SK-N-SH (cell line): ENCODE data around the gene RPL12. TPM values are rescaled to one million over a fixed set of nuclear protein-coding genes. Genes with fewer than 3 reads are reported as not detected.

Experiments
- CTCF ChIA-PET: fragments of 300-600, 350-600 bp; formaldehyde crosslinking; extraction: SDS; loops from one replicate; lab custom pipeline; 2021; lab: Yijun Ruan, JAX
- POLR2A ChIA-PET: fragments of 350-600 bp; sonication (Branson Sonifier 250); formaldehyde crosslinking; extraction: SDS; loops from one replicate; lab custom pipeline; 2020; ENCODE audit warnings: antibody characterized with exemption, inconsistent platforms; lab: Yijun Ruan, JAX
- DNase-seq: peaks from one replicate; pipeline ENCODE4 v3.0.0; 2012
- H2AFZ ChIP-seq: fragments of 200-600 bp; sonication (generic); 2 replicates; pipeline ENCODE4 v1.8.1; 2016; ENCODE audit warnings: antibody characterized with exemption, mild to moderate bottlenecking, low read depth
- H3F3A ChIP-seq: fragments of 200-600 bp; sonication (generic); replicated peaks from 2 replicates; pipeline ENCODE3; 2016; ENCODE audit warnings: antibody characterized with exemption, mild to moderate bottlenecking; ENCODE audit not compliant: insufficient read depth
- H3K27ac ChIP-seq, 2 experiments: fragments of 200-500 bp in 1 of 2; fragments of 200-600 bp in 1 of 2; sonication (Bioruptor generic) in 1 of 2; sonication (generic), shearing (Covaris generic) in 1 of 2; 2 replicates each; pipeline versions ENCODE4 v1.5.1 to v1.6.1; 2014 to 2016; ENCODE audit warnings: low read depth in 2 of 2, inconsistent platforms in 1 of 2, low read length in 1 of 2, mild to moderate bottlenecking in 1 of 2, mixed read lengths in 1 of 2
- H3K27me3 ChIP-seq: fragments of 200-600 bp; sonication (generic), shearing (Covaris generic); 2 replicates; pipeline ENCODE4 v1.6.1; 2016; ENCODE audit warnings: mixed run types; ENCODE audit not compliant: insufficient read depth
- H3K36me3 ChIP-seq, 2 experiments: fragments of 200-500 bp in 1 of 2; fragments of 200-600 bp in 1 of 2; sonication (Bioruptor generic) in 1 of 2; sonication (generic) in 1 of 2; replicated peaks in 1 of 2; 2 replicates each; pipeline versions ENCODE3 to v1.5.1; 2014 to 2016; ENCODE audit warnings: low read length in 1 of 2, mild to moderate bottlenecking in 1 of 2; ENCODE audit not compliant: insufficient read depth in 2 of 2, control insufficient read depth in 1 of 2
- H3K4me1 ChIP-seq, 2 experiments: fragments of 200-500 bp in 1 of 2; fragments of 200-600 bp in 1 of 2; sonication (Bioruptor generic) in 1 of 2; sonication (generic), shearing (Covaris generic) in 1 of 2; 2 replicates each; pipeline versions ENCODE4 v1.5.1 to v1.6.1; 2014 to 2016; ENCODE audit warnings: low read depth in 1 of 2, low read length in 1 of 2, mixed run types in 1 of 2; ENCODE audit not compliant: insufficient read depth in 2 of 2, control insufficient read depth in 1 of 2
- H3K4me2 ChIP-seq: fragments of 200-600 bp; sonication (generic), shearing (Covaris generic); 2 replicates; pipeline ENCODE4 v1.6.1; 2017; ENCODE audit warnings: mixed run types
- H3K4me3 ChIP-seq, 2 experiments: fragments of 200-500 bp in 1 of 2; fragments of 200-600 bp in 1 of 2; sonication (Bioruptor generic) in 1 of 2; sonication (generic), shearing (Covaris generic) in 1 of 2; 2 replicates each; pipeline versions ENCODE4 v1.5.1 to v1.8.1; 2014 to 2016; ENCODE audit warnings: low read depth in 2 of 2, inconsistent platforms in 1 of 2, low read length in 1 of 2, mild to moderate bottlenecking in 1 of 2, mixed read lengths in 1 of 2, moderate library complexity in 1 of 2
- H3K79me2 ChIP-seq: fragments of 200-600 bp; sonication (generic); 2 replicates; pipeline ENCODE4 v1.8.1; 2017; ENCODE audit warnings: mild to moderate bottlenecking; ENCODE audit not compliant: insufficient read depth
- H3K9ac ChIP-seq: fragments of 200-600 bp; sonication (generic); 2 replicates; pipeline ENCODE4 v1.6.1; 2017; ENCODE audit warnings: mixed run types
- H3K9me2 ChIP-seq: fragments of 200-600 bp; sonication (generic); 2 replicates; pipeline ENCODE4 v1.6.1; 2017; ENCODE audit warnings: mixed run types
- H3K9me3 ChIP-seq: fragments of 200-600 bp; sonication (generic); 2 replicates; pipeline ENCODE4 v1.6.1; 2017; ENCODE audit warnings: mixed run types, mild to moderate bottlenecking, moderate library complexity
- H4K20me1 ChIP-seq: fragments of 200-600 bp; sonication (generic); 2 replicates; pipeline ENCODE4 v1.6.1; 2017; ENCODE audit warnings: mild to moderate bottlenecking, mixed run types; ENCODE audit not compliant: insufficient read depth
- ELF1 ChIP-seq: IDR thresholded peaks from 2 replicates; pipeline ENCODE4 v1.4.0; 2012
- EP300 ChIP-seq, 2 experiments: IDR thresholded peaks; 2 replicates each; pipeline versions ENCODE4 v1.4.0 to v1.6.1; 2012; ENCODE audit warnings: borderline replicate concordance in 1 of 2, low read depth in 1 of 2, low read length in 1 of 2
- EZH2phosphoT487 ChIP-seq: fragments of 200-600 bp; sonication (generic); IDR thresholded peaks from 2 replicates; pipeline ENCODE4 v1.6.1; 2017; ENCODE audit warnings: low read depth, mixed run types, mild to moderate bottlenecking, antibody characterized with exemption, moderate library complexity, borderline replicate concordance
- FOXJ3 ChIP-seq: sonication (generic); formaldehyde crosslinking; IDR thresholded peaks from 2 replicates; pipeline ENCODE4 v1.5.1; 2020; ENCODE audit warnings: mild to moderate bottlenecking, missing genetic modification reagents
- GABPA ChIP-seq: IDR thresholded peaks from 2 replicates; pipeline ENCODE4 v1.4.0; 2012; ENCODE audit warnings: low read depth, mild to moderate bottlenecking
- GATA2 ChIP-seq: sonication (generic); formaldehyde crosslinking; IDR thresholded peaks from 2 replicates; pipeline ENCODE4 v1.5.0; 2020; ENCODE audit warnings: mild to moderate bottlenecking, missing genetic modification reagents
- JUND ChIP-seq: IDR thresholded peaks from 2 replicates; pipeline ENCODE4 v1.4.0; 2012
- MEF2A ChIP-seq: IDR thresholded peaks from 2 replicates; pipeline ENCODE4 v1.4.0; 2012; ENCODE audit warnings: low read depth, borderline replicate concordance
- MXI1 ChIP-seq: IDR thresholded peaks from 2 replicates; pipeline ENCODE4 v1.6.1; 2012; ENCODE audit warnings: mild to moderate bottlenecking, low read depth, low read length, improper control_type of control experiment
- RFX5 ChIP-seq: IDR thresholded peaks from 2 replicates; pipeline ENCODE4 v1.6.1; 2012; ENCODE audit warnings: mild to moderate bottlenecking, improper control_type of control experiment, low read length
- RXRA ChIP-seq: IDR thresholded peaks from 2 replicates; pipeline ENCODE4 v1.4.0; 2012; ENCODE audit warnings: low read depth, mild to moderate bottlenecking, borderline replicate concordance
- SMC3 ChIP-seq: IDR thresholded peaks from 2 replicates; pipeline ENCODE4 v1.6.1; 2012; ENCODE audit warnings: low read depth, low read length, improper control_type of control experiment
- TEAD4 ChIP-seq: IDR thresholded peaks from 2 replicates; pipeline ENCODE4 v1.4.0; 2012; ENCODE audit warnings: mild to moderate bottlenecking, borderline replicate concordance; ENCODE audit not compliant: insufficient read depth
- WGBS: methylation state at CpG from one replicate; pipeline ENCODE4 v1.1.6; 2017; ENCODE audit warnings: low lambda C conversion rate; 5-methylcytosine and 5-hydroxymethylcytosine counted together
- polyA plus RNA-seq, 3 experiments: library from polyadenylated mRNA; depleted of rRNA; stranded (reverse); fragments of >200 nt; gene quantifications; 2 replicates each; pipeline ENCODE4 v1.2.3, GENCODE V29; 2012
- TF ChIP-seq, protein P1 (sequence below): IDR thresholded peaks from 2 replicates; pipeline ENCODE4 v1.4.0; 2012; ENCODE audit warnings: low read depth, borderline replicate concordance
- TF ChIP-seq, protein P2 (sequence below): IDR thresholded peaks from 2 replicates; pipeline ENCODE4 v1.6.1; 2012; ENCODE audit warnings: mild to moderate bottlenecking, low read depth, low read length, moderate library complexity
- TF ChIP-seq, protein P3 (sequence below): fragments of 150-350 bp; IDR thresholded peaks from 2 replicates; pipeline ENCODE4 v1.6.1; 2016; ENCODE audit warnings: mild to moderate bottlenecking, low read depth, low read length
- TF ChIP-seq, protein P4 (sequence below): IDR thresholded peaks from 2 replicates; pipeline ENCODE4; 2012
- TF ChIP-seq, protein P5 (sequence below): fragments of 200-600 bp; sonication (generic); IDR thresholded peaks from 2 replicates; pipeline ENCODE4 v1.6.1; 2017; ENCODE audit warnings: antibody characterized with exemption, mild to moderate bottlenecking, moderate library complexity

Gene RPL12
- polyA plus RNA-seq, 1 of the 3 experiments (the other 2 are of a cell fraction) = 3,270 TPM

DNA sequence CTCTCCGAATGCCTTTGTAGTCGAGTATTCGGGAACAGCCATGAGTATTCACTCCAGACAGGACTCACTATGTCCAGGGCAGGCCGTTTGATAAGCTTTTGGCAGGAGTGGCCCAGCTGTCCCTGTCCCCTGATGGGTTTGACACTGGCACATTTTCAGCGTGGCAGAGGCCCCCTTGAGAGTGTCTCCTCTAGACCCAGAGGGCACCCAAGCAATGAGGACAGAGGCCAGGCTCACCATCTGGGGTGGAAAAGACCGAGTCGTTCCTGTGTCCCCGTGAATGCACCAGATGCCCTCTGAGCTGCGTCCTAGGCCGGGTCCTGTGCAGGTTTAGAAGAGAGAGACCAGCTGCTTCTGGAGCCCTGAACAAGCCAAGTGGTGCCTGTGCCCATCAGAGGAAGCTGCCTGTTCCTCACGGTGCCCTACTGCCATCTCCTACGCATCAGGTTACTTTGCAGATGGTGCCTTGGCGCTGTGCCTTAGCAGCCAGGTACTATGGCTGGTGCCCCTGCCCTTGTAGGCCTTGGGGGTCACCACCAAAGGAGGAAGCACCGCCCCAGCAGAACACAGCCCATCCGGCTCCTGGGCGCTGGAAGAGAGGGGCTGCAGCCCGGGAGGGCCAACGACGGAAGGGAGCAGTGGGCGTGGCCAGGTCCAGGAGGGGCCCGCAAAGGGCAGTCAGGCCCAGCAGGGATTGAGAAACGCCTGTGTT lies 42.5 kb upstream of the RPL12 start:
- Histone ChIP-seq H3K4me2 (no peak overlapping the region), H3K27ac (no peak overlapping the region), H3K9ac (no peak overlapping the region), H3K4me1 (peaks cover 11 to 19% of the 10 kb centered on the region in 2 experiments; a peak in 2 of 4 replicates), H3K79me2 (no peaks in the 10 kb centered on the region), H3K9me3 (no peaks in the 10 kb centered on the region), H2AFZ (no peak overlapping the region), H3K4me3 (no peak overlapping the region), H3K27me3 (no peaks in the 10 kb centered on the region), H3K36me3 (peaks cover 10 to 53% of the 10 kb centered on the region in 2 experiments), H4K20me1 (no peaks in the 10 kb centered on the region), H3F3A (peaks cover 42% of the 10 kb centered on the region), H3K9me2 (no peaks in the 10 kb centered on the region)
- ChIA-PET CTCF (interaction anchor here (0.6 to 2.0 kb wide), 3 partner anchors 10 to 241 kb away, joined by 3 to 7 read pairs (median 4); partner anchors contain the start of gene TOR2A), POLR2A (no interaction called here)
- TF ChIP-seq RFX5 = no peak
- no peak for TF ChIP-seq EP300 (IDR thresholded peaks at IDR 0.05; ENCODE audit: borderline replicate concordance in 1 of 2, low read depth in 1 of 2, low read length in 1 of 2)
- DNase-seq = no peak
- WGBS = 92% methylated on average over 5 of the region's 22 CpGs

DNA sequence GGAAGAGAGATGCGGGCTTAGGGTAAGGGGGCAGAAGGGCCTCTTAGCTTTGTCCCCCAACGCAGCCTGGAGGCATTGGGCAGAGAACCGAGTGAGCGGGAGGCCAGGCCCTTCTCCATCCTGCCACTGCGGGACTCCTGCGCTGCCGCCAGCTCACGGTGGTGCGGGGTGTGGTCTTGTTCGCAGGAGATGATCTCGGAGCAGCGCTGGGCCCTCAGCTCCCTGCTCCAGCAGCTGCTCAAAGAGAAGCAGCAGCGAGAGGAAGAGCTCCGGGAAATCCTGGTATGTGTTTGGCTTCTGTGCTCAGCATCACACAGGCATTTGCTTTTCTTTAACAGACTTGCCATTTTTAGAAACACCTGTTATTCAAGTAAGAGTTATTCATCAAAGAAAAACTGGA lies 41.4 kb upstream of the RPL12 start:
- Histone ChIP-seq H3K9ac (no peak overlapping the region), H3K9me3 (no peaks in the 10 kb centered on the region), H3K36me3 (peaks cover 3 to 45% of the 10 kb centered on the region in 2 experiments), H3K9me2 (no peaks in the 10 kb centered on the region), H3K27me3 (no peaks in the 10 kb centered on the region), H3K4me1 (peaks cover 11 to 19% of the 10 kb centered on the region in 2 experiments; a peak in 2 of 4 replicates), H3K79me2 (no peaks in the 10 kb centered on the region), H3K27ac (no peak overlapping the region), H3F3A (peaks cover 34% of the 10 kb centered on the region), H2AFZ (no peak overlapping the region), H4K20me1 (no peaks in the 10 kb centered on the region), H3K4me2 (no peak overlapping the region), H3K4me3 (no peak overlapping the region)
- DNase-seq = no peak
- WGBS = 87% methylated on average over 6 of the region's 14 CpGs
- POLR2A ChIA-PET = no interaction called here
- CTCF ChIA-PET = interaction anchor here (0.6 to 2.0 kb wide), 4 partner anchors 11 to 242 kb away, joined by 3 to 7 read pairs (median 4); partner anchors contain the start of gene TOR2A
- TF ChIP-seq GATA2 (CRISPR knock-in tag) (no peak), GABPA (no peak), SMC3 (no peak), EZH2phosphoT487 (no peak), ELF1 (no peak), TEAD4 (no peak), EP300 (IDR thresholded peaks at IDR 0.05; ENCODE audit: borderline replicate concordance in 1 of 2, low read depth in 1 of 2, low read length in 1 of 2) (no peak), RFX5 (no peak), JUND (no peak), MEF2A (no peak), RXRA (no peak), MXI1 (no peak), FOXJ3 (CRISPR knock-in tag) (no peak)
- TF ChIP-seq, protein P1, sequence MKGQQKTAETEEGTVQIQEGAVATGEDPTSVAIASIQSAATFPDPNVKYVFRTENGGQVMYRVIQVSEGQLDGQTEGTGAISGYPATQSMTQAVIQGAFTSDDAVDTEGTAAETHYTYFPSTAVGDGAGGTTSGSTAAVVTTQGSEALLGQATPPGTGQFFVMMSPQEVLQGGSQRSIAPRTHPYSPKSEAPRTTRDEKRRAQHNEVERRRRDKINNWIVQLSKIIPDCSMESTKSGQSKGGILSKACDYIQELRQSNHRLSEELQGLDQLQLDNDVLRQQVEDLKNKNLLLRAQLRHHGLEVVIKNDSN = no peak
- TF ChIP-seq, protein P2, sequence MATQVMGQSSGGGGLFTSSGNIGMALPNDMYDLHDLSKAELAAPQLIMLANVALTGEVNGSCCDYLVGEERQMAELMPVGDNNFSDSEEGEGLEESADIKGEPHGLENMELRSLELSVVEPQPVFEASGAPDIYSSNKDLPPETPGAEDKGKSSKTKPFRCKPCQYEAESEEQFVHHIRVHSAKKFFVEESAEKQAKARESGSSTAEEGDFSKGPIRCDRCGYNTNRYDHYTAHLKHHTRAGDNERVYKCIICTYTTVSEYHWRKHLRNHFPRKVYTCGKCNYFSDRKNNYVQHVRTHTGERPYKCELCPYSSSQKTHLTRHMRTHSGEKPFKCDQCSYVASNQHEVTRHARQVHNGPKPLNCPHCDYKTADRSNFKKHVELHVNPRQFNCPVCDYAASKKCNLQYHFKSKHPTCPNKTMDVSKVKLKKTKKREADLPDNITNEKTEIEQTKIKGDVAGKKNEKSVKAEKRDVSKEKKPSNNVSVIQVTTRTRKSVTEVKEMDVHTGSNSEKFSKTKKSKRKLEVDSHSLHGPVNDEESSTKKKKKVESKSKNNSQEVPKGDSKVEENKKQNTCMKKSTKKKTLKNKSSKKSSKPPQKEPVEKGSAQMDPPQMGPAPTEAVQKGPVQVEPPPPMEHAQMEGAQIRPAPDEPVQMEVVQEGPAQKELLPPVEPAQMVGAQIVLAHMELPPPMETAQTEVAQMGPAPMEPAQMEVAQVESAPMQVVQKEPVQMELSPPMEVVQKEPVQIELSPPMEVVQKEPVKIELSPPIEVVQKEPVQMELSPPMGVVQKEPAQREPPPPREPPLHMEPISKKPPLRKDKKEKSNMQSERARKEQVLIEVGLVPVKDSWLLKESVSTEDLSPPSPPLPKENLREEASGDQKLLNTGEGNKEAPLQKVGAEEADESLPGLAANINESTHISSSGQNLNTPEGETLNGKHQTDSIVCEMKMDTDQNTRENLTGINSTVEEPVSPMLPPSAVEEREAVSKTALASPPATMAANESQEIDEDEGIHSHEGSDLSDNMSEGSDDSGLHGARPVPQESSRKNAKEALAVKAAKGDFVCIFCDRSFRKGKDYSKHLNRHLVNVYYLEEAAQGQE = no peak
- TF ChIP-seq, protein P3, sequence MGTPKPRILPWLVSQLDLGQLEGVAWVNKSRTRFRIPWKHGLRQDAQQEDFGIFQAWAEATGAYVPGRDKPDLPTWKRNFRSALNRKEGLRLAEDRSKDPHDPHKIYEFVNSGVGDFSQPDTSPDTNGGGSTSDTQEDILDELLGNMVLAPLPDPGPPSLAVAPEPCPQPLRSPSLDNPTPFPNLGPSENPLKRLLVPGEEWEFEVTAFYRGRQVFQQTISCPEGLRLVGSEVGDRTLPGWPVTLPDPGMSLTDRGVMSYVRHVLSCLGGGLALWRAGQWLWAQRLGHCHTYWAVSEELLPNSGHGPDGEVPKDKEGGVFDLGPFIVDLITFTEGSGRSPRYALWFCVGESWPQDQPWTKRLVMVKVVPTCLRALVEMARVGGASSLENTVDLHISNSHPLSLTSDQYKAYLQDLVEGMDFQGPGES = no peak
- TF ChIP-seq, protein P4, sequence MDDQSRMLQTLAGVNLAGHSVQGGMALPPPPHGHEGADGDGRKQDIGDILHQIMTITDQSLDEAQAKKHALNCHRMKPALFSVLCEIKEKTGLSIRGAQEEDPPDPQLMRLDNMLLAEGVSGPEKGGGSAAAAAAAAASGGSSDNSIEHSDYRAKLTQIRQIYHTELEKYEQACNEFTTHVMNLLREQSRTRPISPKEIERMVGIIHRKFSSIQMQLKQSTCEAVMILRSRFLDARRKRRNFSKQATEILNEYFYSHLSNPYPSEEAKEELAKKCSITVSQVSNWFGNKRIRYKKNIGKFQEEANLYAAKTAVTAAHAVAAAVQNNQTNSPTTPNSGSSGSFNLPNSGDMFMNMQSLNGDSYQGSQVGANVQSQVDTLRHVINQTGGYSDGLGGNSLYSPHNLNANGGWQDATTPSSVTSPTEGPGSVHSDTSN = no peak
- TF ChIP-seq, protein P5, sequence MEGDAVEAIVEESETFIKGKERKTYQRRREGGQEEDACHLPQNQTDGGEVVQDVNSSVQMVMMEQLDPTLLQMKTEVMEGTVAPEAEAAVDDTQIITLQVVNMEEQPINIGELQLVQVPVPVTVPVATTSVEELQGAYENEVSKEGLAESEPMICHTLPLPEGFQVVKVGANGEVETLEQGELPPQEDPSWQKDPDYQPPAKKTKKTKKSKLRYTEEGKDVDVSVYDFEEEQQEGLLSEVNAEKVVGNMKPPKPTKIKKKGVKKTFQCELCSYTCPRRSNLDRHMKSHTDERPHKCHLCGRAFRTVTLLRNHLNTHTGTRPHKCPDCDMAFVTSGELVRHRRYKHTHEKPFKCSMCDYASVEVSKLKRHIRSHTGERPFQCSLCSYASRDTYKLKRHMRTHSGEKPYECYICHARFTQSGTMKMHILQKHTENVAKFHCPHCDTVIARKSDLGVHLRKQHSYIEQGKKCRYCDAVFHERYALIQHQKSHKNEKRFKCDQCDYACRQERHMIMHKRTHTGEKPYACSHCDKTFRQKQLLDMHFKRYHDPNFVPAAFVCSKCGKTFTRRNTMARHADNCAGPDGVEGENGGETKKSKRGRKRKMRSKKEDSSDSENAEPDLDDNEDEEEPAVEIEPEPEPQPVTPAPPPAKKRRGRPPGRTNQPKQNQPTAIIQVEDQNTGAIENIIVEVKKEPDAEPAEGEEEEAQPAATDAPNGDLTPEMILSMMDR = no peak
